Mucosa of descending colon (tissue), 3 donors: ENCODE data around the gene DLGAP5. TPM values are rescaled to one million over a fixed set of nuclear protein-coding genes. Genes with fewer than 3 reads are reported as not detected.
A peak's percentile ranks its signal among the peaks of the same experiment; 100 is the strongest.

Source experiments
- ATAC-seq: fragments of 200-7000 bp; cut with Tn5 transposase; one replicate; pipeline ENCODE4 v1.9.1; 2020; ENCODE audit warnings: mild to moderate bottlenecking, moderate library complexity
- DNase-seq, 3 donors: peaks; one replicate each; pipeline ENCODE4 v3.0.0-alpha.2; 2020
- H3K36me3 ChIP-seq: fragments of 200-600 bp; one replicate; pipeline ENCODE4 v1.8.0; 2021; ENCODE audit warnings: low read depth, mild to moderate bottlenecking
- H3K4me1 ChIP-seq: fragments of 200-600 bp; one replicate; pipeline ENCODE4 v1.8.0; 2021; ENCODE audit warnings: low read depth, mild to moderate bottlenecking
- H3K4me3 ChIP-seq: fragments of 200-600 bp; one replicate; pipeline ENCODE4 v1.8.0; 2021; ENCODE audit warnings: mild to moderate bottlenecking
- H3K9me3 ChIP-seq: fragments of 200-600 bp; one replicate; pipeline ENCODE4 v1.8.0; 2021; ENCODE audit warnings: mild to moderate bottlenecking
- CTCF ChIP-seq: fragments of 200-600 bp; IDR thresholded peaks from one replicate; pipeline ENCODE4 v1.8.0; 2022; ENCODE audit warnings: antibody characterized with exemption, mild to moderate bottlenecking
- intact Hi-C, 2 donors: fragments of 100-400 bp; cut with DNase I in 1 of 2; cut with micrococcal nuclease in 1 of 2; formaldehyde crosslinking; loops; one replicate each; pipeline versions ENCODE4 v1.11.0 to v1.11.1; 2022; cut with DNase I, micrococcal nuclease
- total RNA-seq, 3 donors: library from RNA; stranded (reverse); fragmentation: NEBNext Ultra II Directional in 2 of 3; extraction: Animal tissue kit (Norgen Biotek cat#: 25700) in 2 of 3; gene quantifications; one replicate each; pipeline versions ENCODE4 v1.2.1 to v1.2.4, GENCODE V29; 2021 to 2023
- donor health status: DM: no; HTN: no; CAD: no; lungs with moderate emphysema.
- donor health status: DM: no; HTN: no; CAD: no.
- donor health status: DM: no; HTN: yes; CAD: no.

DLGAP5 gene
- total RNA-seq, 3 donors from 2014 or later, result 2.0 to 13.7 (median 3.3) TPM

- no peaks in the 10 kb centered on the region for H3K9me3 ChIP-seq
- H3K4me3 ChIP-seq, result no peak overlapping the region
- DNase-seq, result no peak
- ATAC-seq, result peak; percentile 26
- peaks cover 30% of the 10 kb centered on the region for H3K4me1 ChIP-seq
- no peak for TF ChIP-seq CTCF
- intact Hi-C loops, result no loop called here
- no peaks in the 10 kb centered on the region for H3K36me3 ChIP-seq
These were observed 80.2 kb downstream of the DLGAP5 start for GRCh38 chr14:55111122-55111708.

DNA sequence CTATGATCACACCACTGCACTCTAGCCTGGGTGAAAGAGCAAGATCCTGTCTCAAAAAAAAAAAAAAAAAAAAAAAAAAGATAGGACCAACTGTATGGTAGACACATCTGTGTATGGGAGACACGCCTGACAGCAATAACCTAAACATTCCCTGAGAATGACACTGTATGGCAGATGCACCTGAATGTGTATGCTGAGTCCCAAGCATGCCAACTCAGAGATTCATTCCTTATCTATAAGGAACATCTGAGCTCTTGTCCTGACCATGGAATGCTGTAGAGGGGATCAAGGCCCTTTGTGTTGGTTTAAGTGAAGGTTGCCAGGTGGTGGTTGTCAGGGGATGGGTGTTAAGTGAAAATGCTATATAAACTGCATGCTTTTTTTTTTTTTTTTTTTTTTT, 81.5 kb downstream of the DLGAP5 start:
- Histone ChIP-seq H3K4me1 (peaks cover 21% of the 10 kb centered on the region), H3K36me3 (no peaks in the 10 kb centered on the region), H3K4me3 (no peak overlapping the region), H3K9me3 (no peaks in the 10 kb centered on the region)
- ATAC-seq (peak; percentile 14), DNase-seq (no peak)
- no peak for TF ChIP-seq CTCF
- intact Hi-C loops, result no loop called here

- H3K4me1 ChIP-seq, result peaks cover 36% of the 10 kb centered on the region
- DNase-seq, result peak; percentile 81 to 92 (median 83)
- no peaks in the 10 kb centered on the region for H3K9me3 ChIP-seq
- TF ChIP-seq CTCF, result no peak
- intact Hi-C loops, result no loop called here
- ATAC-seq, result peak; percentile 76
- H3K36me3 ChIP-seq, result no peaks in the 10 kb centered on the region
- no peak overlapping the region for H3K4me3 ChIP-seq
These were observed 83.4 kb downstream of the DLGAP5 start for GRCh38 chr14:55107766-55108554.

- Histone ChIP-seq H3K9me3 (no peaks in the 10 kb centered on the region), H3K36me3 (no peaks in the 10 kb centered on the region), H3K4me3 (no peak overlapping the region), H3K4me1 (peaks cover 56% of the 10 kb centered on the region)
- DNase-seq (peak in 1 of 3 donors; percentile 1), ATAC-seq (no peak)
- no peak for TF ChIP-seq CTCF
- intact Hi-C loops, result no loop called here
These were observed 85.4 kb downstream of the DLGAP5 start for GRCh38 chr14:55105991-55106390.

- peaks cover 60% of the 10 kb centered on the region for H3K4me1 ChIP-seq
- ATAC-seq, result peak; percentile 3
These were observed 87.1 kb downstream of the DLGAP5 start for GRCh38 chr14:55103971-55104954.

More at GRCh38 chr14:55103971-55104954, 87.1 kb downstream of the DLGAP5 start:
- intact Hi-C loops, result no loop called here
- peak in 1 of 3 donors; percentile 40 for DNase-seq
- no peak overlapping the region for H3K4me3 ChIP-seq
- TF ChIP-seq CTCF, result no peak
- no peaks in the 10 kb centered on the region for H3K9me3 ChIP-seq
- no peaks in the 10 kb centered on the region for H3K36me3 ChIP-seq
